GM10847 (cell line): Measurements from ENCODE around the gene PTPRG.

Experiments
- POLR2A ChIP-seq: IDR thresholded peaks from 2 replicates; pipeline ENCODE4 v1.6.1; 2011; ENCODE audit not compliant: insufficient read length; ENCODE audit errors: extremely low read depth

PTPRG gene

DNA sequence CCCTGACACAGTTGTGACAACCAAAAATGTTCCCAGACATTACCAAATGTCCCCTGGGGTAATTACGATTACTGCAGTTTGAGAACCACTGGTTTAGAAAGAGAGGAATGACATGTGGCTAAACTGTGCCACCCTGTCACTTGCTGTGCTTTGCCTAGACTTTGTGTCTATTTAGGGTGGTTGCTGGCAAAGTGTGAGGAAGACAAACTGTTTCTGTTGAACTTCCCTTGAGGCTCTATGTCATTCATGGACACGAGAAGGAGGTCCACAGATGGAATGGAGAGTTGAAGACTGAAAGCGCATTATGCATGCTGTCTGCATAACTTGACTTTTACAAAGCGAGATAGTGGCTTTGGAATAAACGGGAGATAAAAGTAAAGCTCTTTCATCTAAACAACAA, 495.3 kb downstream of the PTPRG start:
- TF ChIP-seq POLR2A = no peak

DNA sequence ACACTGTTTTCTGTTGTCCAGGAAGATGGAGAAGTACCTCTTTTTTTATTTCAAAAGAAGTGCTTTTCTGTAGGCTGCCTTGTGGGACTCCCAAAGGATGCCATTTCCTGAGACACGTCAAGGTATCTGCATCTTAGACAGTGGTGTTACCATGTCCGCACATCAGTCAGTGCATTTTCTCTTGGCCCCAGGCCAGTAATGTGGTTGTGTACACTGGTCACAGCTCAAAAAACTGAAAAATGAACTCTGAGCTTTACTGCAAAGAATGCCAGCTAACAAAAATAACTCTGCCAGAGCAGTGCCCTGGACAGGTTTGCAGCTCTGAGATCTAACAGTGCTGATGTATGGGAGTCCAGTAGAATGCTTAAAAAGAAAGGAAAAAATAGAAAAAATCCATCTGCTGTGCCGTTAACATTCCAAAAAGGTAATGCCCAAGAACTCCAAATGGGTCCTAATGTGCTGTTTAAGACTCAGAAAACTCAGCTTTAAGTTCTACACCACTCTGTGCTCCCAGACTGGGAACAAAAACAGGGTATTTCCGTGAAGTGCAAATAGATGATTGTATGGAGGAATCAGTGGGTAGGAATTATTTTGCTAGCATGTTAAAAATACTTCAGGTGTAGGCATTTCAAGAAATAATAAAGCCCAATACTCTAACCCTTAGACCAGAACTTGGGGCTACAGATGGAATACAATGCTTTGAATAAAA, 496.1 kb downstream of the PTPRG start:
- TF ChIP-seq POLR2A = no peak

DNA sequence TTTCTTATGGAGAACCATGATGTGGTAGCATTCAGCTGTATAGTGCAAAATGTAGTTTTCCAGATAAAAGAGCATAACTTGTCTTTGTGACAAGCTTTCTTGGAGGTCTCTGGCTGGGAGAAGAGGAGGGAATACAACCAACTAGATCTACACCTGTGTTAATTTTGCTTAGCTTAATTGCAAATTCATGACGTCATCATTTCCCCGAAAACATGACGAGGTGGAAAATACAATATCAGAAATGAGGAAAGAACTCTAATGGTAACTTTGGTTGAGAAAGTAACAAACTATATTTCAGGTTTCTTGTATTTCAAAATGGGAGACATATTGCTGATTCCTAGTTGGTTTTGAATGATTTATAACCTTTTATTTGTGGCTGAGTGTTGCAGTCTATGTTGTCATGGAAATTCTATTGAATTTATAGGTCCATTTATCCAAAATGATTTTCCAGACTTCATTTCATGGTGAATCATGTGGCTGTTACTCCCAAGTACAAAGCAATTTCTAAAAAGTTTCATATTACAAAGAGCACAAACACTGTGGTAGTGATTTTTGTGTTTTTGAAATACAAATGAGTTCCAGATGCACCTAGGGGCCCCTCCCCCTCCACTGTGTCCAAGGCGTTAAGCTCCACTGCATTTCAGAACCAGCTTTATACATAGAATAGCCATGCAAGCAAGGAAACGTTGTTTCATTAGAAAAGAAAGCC, 504.8 kb downstream of the PTPRG start:
- TF ChIP-seq POLR2A = no peak

DNA sequence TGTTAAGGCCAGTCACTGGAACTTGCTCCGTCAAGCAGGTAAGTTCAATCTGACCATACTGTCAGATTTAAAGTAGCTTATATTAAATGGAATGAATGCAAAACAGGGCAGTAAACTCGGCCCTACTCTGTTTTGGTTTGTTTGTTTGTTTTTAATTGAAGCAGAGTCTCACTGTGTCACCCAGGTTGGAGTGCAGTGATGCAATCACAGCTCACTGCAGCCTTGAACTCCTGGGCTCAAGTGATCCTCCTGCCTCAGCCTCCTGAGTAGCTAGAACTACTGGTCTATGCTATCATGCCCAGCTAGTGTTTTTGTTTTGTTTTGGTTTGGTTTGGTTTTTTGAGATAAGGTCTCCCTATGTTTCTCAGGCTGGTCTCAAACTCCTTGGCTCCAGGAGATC, 507.0 kb downstream of the PTPRG start:
- no peak for TF ChIP-seq POLR2A

DNA sequence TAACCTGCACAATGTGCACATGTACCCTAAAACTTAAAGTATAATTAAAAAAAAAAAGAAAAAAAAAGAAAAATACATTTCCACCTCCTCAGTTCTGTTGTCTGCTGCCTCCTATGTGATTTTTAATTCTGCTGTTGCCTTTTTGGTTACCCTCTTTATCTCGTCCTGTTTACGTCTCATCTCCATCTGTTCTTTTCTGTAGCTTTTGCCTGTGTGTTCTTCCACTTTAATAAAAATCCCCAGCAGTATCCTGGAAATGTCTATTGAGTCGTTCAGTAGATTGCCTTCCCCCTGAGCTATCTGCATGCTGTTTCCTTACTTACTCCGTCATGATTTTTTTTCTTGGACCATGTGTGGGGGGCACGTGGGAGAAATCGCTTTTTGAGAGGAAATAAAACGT, 509.5 kb downstream of the PTPRG start:
- TF ChIP-seq POLR2A = no peak

DNA sequence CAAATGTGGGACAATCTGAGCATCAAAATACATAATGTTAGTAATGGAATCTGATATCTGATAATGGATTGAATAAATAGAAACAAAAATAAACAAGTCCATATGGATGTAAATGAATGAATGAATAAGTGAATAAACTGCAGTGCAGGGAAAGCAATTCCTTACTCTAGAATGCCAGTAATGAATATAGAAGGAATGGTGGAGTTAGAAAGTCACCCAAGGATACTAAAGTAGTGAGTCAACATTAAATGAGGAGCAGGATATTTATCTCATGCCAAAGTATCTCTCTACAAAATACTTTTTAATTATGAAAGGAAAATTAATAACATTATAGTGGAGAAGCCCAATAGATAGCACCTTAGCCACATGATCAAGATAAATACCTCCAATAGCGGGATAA, 511.7 kb downstream of the PTPRG start:
- no peak for TF ChIP-seq POLR2A

DNA sequence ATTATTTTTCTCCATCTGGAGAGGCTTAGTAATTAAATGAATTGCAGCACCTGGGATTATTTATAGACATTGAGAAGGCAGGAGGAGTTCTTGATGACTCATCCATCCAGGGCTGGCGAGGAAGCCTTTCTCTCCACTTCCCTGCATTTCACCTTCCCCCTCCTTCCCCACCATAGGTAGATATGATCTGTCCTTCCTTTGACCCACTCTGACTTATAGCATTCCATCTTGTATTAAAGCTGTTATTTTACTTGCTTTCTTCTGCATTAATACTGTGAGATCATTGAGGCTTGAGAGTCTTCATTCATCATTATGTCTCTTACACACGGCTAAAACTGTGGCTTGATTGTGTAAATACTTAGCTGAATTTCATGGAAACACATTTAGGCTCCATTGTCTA, 523.2 kb downstream of the PTPRG start:
- no peak for TF ChIP-seq POLR2A

DNA sequence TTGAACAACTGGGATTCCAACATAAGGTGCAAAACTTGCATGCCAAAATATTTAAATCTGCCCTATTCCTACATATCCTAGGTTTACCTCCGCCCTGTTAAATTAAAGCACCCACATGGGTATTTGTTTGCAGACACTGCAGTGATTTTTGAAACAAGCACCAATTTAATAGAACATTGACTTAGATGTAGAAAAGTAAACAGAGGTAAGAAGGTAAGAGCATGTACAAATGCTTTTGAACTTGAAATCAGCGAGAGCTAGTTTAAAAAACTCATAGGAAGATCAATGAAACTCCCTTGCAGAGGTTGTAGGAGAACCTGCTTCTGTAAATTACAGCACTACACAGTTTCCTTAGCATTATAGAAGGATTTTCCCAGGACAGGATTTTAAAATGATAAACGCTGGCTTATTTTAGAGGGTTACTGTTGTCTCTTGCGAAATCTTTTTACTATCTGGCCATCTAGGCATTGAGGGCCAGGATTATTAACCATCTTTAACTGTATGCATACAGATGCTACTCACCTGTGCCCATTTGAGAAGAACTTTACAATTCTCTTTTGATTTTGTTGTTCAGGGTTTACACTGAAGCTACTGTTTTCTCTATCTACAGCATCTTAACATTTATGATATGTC, 527.2 kb downstream of the PTPRG start:
- no peak for TF ChIP-seq POLR2A

DNA sequence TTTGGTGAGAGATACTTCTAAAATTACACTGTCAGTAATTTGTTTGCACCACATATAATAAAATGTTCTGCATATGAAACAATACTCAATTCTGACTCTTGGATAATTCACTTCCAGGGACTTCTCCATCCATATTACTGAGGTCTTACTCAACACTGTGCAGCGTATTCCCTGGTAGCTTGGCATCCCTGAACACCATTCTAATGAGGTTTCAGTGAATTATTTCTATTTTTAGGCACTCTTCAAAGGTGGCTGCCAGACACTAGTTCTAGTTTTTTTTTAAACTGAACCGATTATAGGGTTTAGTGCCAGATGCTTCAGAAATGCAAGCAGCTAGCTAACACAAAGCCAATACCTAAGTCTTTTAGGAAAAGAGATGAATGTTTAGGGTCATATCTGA, 528.7 kb downstream of the PTPRG start:
- TF ChIP-seq POLR2A = no peak

DNA sequence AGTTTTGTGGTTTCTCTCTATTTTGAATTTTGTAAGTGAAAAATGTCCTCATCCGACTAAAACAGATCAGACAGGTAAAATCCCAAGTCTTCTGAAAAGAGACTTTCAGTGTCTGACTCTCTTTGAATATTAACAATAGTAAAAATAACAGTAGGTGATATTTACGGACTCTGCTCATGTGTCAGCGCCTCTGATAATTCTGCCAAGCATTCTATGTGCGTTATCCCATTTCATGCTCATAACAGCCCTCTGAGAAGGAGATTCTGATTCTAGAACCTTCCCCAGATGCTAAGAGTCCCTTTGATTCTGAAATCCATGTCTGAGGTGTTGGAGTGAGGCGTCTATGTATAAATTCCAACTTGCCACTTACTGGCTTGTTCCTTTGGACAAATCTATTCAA, 529.1 kb downstream of the PTPRG start:
- no peak for TF ChIP-seq POLR2A

DNA sequence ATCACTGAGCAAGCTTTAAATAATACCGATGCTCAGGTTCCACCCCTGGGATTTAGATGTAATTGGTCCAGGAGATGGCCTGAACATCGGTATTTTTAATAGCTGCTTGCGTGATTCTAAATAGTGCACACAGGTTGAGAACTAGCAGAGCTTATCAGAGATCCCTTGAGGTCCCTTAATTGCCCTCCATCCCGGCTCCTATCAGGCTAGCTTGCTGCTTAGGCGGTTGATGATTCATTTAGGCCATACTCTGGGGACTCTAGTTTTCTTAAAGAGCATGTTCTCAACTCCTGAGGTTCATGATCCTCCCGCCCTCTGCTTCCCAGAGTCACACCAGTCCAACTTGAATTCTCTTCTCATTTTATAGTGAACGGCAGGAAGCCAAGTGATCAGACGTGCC, 531.7 kb downstream of the PTPRG start:
- no peak for TF ChIP-seq POLR2A

DNA sequence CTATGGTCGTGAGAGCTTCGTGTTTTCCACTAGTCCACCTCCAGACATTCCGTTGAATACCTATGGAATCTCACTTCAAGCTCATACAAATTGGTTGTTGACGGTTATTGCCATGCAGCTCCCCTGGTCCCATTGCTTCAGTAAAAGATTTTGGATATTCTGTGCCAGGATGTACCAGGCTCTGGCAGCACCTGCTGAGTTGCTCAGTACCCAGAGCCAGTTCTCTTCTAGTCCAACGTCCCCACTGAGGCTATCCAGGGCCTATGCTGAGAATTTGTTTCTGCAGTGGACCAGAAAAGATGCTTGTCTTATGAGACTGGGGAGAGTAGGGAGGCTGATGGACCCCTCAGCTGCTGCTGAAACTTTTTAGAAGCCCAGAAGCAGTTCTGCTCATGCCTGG, 533.1 kb downstream of the PTPRG start:
- no peak for TF ChIP-seq POLR2A

DNA sequence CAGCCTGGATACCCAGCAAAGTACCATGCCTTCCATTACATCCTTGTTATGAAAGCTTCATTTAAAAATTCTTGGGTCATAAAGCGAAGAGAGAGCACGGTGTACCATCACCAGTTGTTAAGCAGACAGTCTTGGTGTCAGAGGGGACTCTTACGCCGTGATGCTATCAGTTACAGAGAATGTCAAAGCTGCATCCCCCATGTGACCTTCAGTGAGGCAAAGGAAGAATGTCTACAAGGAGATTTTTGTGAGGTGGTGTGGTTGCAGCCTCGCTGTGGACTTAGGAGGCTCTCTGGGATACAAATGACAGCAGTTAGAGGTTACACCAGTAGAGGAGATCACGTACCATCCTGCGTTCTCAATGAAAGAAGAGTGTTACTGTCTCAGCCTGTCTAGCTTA, 533.7 kb downstream of the PTPRG start:
- no peak for TF ChIP-seq POLR2A

DNA sequence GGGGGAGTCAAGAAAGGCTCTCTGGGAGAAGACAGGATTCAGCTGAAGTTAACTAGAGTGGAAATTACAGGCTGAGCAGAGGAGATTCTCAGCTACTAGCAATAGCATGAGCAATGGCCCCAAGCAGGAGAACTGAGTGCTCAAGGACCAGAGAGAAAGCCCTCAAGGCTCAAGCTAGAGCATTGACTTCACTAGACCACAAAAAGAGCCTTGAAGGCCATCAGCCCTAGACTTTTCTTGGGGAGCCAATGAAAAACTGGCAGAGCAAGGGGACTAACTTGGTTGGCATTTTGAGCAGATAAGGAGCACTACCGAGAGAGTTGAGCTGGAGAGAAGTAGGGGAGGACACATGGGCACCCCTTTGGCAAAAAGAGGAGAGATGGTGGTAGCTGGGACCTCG, 534.4 kb downstream of the PTPRG start:
- no peak for TF ChIP-seq POLR2A

DNA sequence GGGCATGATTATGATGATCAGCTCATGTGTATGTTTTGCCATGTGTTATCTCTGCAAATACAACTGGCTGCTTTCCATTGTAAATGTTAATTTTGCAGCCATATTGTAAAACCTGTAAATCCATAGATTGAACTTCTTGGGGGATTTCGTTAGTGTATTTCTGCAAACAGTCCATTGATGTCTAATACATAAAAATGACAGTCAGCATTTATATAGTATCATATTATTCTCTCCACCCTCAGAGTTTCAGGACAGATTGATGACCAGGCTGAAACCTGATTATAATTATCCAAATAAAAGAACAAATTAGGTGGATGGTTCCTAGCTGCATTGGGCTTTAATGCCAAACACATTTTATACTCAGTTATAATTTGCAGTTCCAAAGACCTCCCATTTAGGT, 535.1 kb downstream of the PTPRG start:
- no peak for TF ChIP-seq POLR2A

DNA sequence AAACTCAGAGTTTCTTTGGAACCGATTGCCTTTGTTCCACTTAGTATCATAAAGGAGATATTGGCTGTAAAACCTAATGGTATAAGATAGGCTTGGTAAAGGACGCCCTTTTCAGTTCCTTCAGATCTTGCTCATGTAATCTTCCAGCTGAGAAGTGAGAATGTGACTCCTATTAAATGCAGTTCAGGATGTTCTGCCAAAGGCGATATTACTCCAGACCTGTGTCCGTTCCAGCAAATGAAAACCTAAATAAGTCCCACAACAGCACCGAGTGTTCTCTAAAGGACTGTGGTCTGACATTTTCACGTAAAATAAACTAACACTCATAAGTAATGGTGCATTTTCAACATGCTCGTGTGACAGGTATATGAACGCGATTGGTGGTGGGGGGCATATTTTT, 535.8 kb downstream of the PTPRG start:
- no peak for TF ChIP-seq POLR2A

DNA sequence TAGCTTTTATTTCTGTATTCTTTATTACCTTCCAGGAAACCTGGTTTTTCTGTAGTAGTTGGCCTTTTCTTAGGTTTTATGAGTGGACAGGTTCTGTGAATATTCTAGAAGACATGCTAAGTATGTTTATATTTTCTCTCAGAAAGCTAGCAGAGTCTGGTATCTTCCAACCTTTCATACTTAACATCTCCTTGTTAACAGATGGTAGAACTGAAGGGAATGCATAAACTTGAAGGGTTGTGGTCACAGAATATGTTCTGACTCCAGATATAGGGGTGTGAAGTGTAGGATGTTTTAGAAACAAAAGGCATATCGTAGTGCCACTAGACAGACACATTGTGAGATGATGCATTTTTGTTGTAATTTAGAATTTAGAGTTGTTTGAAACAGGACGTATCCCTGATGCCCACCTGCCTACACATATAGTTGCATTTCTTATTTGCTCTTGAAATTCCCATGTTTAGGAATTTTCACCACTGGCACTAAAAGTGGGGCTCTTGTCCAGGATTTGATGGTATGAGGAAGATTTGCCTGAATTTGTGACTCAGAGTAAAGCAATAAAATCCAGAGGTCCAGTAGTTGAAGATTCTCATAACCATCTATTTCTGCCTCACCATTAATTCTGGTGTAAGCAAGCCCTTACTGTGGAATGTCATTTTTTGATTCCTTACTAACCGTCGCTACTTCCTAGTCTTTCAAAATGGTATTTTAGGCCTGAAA, 537.4 kb downstream of the PTPRG start:
- no peak for TF ChIP-seq POLR2A
